Testis (tissue), 2 donors: ENCODE data around the gene TENM4.

Source experiments
- CTCF ChIP-seq, 3 experiments: fragments of 450-650 bp in 2 of 3; fragments of 200-600 bp in 1 of 3; sonication (generic) in 1 of 3; IDR thresholded peaks; one replicate each; pipeline ENCODE4 v1.5.1; 2016 to 2019; ENCODE audit warnings: antibody characterized with exemption in 3 of 3, mild to moderate bottlenecking in 2 of 3, moderate library complexity in 1 of 3
- POLR2A ChIP-seq: fragments of 450-650 bp; IDR thresholded peaks from one replicate; pipeline ENCODE4 v1.6.1; 2017; ENCODE audit warnings: antibody characterized with exemption, mild to moderate bottlenecking, moderate library complexity

- no peak for TF ChIP-seq CTCF (IDR thresholded peaks at IDR 0.05)
- TF ChIP-seq POLR2A = no peak
These were observed 643.3 kb downstream of the TENM4 start for GRCh38 chr11:78797559-78797958.
